Activated CD8-positive, alpha-beta memory T cell treated with anti-CD3 and anti-CD28 coated beads for 4 hours (primary cell): ENCODE data around the gene TMEM51.

ENCODE experiments used
- DNase-seq, 2 donors: peaks; one replicate each; pipeline ENCODE4 v3.0.0-alpha.2; 2020; ENCODE audit warnings: low read depth in 2 of 2

The TMEM51 gene, protein sequence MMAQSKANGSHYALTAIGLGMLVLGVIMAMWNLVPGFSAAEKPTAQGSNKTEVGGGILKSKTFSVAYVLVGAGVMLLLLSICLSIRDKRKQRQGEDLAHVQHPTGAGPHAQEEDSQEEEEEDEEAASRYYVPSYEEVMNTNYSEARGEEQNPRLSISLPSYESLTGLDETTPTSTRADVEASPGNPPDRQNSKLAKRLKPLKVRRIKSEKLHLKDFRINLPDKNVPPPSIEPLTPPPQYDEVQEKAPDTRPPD

GRCh38 chr1:15153184-15153841 lies at the start of gene TMEM51:
TSS of gene TMEM51 (plus strand) at chr1:15153747. CDS start at chr1:15215088, 61,341 bp downstream.
- DNase-seq = no peak

- DNase-seq = no peak
Measured at GRCh38 chr1:15103906-15104305, 49.6 kb upstream of the TMEM51 start.

GRCh38 chr1:15104768-15105167 lies 48.8 kb upstream of the TMEM51 start:
- DNase-seq = no peak

DNA sequence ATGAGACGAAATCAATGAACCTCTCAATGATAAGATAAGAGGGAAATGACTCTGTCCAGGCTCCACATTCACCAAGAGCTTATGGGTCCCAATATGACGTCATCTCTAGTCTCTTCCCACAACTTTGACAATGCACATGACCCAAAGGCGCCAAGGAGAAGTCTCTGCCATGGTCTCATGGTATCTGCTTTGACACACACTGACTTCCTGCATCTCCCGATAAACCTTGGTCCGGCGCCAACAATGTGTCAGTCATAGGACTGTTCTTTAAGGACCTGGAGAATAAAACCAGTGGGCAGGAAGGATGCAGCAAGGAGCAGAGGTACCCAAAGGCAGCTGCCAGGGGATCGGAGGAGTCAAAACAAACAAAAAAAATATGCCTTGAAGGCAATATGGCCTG lies 46.9 kb upstream of the TMEM51 start:
- no peak for DNase-seq

DNA sequence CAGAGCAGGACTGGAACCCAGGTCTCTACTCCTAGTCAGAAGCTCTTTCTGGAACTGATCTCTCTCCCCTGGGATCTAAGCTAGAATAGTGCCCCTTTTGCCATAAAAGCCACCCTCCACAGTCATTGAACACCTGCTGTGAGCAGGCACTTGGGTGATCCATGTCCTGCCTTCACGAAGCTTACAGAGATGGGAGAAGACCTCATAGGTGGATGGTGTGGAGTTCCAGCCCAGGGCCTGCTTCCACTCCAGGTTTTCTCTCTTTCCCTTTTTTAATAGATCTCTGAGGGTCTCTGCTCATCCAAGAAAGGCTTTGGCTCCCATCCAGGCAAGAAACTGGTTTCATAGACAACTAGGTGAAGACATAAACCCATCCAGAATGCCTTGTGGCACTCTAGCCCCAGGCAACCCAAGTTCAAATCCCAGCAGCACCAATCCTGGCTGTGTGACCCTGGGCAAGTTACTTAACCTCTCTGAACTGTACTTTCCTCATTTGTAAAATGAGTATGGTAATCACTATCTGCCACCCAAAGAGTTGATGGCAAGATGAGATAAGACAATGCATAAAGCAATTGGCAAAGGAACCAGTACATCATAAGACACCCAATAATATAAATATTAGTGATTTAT lies 46.4 kb upstream of the TMEM51 start:
- no peak for DNase-seq

- DNase-seq = no peak
Measured at GRCh38 chr1:15107911-15108310, 45.6 kb upstream of the TMEM51 start.

DNA sequence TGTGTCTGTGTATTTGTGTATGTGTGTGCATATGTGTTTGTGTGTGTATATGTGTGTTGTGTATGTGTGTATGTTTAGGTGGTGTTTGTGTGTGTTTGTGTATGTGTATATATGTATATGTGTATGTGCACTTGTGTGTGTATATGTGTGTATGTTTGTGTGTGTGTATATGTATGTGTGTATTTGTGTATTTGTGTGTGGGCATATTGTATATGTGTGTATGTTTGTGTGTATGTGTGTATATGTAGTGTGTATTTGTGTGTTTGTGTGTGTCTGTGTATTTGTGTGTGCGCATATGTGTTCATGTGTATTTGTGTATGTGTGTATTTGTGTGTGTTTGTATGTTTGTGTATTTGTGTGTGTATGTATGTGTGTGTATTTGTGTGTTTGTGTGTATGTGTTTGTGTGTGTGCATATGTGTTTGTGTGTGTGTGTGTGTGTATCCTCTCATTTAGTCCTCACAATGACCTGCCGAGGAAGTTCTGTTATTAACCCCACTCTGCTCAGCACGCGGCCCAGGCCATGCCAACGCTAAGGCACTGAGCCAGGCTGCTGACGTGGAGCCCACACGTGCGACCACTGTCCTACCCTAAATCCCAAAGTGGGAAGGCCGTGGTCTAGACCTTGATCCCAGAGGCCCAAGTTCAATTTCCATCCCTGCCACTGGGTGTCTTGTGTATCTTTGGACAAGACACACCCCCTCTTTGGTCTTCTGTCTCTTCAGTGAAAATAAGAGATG lies 43.2 kb upstream of the TMEM51 start:
- no peak for DNase-seq

DNA sequence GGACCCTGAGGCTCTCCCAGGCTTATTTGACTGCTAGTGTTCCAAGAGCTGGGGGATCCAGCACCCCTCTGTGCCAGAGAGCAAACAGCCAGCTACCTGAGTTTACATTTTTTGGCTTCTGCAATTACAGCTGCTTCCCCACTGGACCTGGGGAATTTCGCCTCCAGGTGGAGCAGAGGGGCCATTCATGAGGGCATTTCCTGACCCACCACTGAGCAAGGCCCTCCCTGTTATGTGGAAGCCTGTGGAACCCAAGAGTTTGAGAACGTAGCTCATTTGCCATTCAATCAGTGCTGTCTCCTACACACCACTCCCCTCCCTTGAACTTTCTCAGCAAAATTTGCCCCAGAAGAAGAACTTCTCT lies 42.7 kb upstream of the TMEM51 start:
- no peak for DNase-seq

DNA sequence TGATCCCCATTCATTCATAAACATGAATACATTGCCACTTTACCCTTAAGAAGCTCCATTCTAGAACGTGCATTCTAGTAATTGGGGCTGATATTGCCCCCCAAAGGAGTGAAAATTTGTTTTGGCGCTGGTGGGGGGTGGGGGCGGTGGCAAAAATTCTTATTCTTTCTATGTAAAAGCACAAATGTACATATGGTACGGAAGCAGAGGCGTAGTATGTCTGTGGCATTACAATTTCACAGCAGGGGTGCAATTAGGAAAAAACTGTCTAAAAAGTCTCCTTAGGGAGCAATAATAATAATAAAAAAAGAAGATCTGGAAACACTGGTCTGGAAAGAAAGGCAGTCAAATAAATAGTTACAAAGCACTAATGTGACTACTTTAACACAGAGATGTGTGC lies 40.4 kb upstream of the TMEM51 start:
- DNase-seq = no peak

- no peak for DNase-seq
Measured at GRCh38 chr1:15114884-15115283, 38.7 kb upstream of the TMEM51 start.

GRCh38 chr1:15115542-15116330 lies 37.8 kb upstream of the TMEM51 start:
- DNase-seq = no peak

GRCh38 chr1:15116966-15117365 lies 36.6 kb upstream of the TMEM51 start:
- DNase-seq = no peak

DNA sequence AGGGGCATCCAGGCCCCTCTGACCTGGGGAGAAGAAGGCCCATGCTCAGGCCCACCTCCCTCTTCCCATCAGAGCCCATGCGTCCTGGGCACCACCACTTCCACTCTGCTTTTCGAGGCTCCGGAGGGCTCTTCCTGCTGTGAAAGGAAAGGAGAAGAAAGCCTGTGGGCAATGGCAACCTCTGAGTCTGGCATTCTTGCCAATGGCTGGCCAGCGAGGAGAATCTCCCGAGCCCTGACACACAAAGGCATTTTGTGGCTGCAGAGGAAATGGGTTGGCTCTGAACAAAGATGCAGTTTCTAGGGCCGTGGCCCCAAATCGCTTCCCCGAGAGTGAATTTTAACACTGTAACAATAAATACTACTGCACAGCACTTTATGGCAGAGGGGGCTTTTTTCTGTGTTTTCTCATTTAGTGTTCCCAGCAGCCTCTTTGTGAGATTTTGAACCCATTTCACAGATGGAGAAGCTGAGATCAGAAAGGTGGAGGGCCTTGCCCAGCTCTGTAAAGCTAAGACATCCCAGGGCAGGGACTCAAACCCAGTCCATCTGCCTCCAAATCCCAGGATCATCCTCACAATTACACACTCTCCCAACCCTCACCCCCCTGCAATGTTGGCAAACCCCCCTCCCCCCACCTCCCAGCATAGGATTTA lies 35.7 kb upstream of the TMEM51 start:
- no peak for DNase-seq

DNA sequence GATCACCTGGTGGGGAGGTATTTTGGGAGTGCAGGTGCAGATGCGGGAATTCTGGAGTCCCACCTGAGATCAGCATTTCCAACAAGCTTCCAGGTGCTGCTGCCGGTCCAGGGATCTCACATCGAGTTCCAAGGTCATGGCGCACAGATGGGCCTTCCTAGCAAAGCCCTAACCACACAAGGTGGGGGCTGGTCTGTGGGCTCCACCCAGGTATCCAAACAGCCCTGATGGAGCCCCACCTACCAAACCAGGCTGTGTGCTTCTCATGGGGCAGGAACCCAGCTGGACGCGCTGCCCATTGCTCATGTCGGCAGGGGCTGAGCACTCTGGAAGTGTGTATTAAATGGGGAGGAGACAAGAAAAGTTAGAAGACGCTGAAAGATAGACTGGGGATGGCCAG lies 35.0 kb upstream of the TMEM51 start:
- DNase-seq = no peak

DNA sequence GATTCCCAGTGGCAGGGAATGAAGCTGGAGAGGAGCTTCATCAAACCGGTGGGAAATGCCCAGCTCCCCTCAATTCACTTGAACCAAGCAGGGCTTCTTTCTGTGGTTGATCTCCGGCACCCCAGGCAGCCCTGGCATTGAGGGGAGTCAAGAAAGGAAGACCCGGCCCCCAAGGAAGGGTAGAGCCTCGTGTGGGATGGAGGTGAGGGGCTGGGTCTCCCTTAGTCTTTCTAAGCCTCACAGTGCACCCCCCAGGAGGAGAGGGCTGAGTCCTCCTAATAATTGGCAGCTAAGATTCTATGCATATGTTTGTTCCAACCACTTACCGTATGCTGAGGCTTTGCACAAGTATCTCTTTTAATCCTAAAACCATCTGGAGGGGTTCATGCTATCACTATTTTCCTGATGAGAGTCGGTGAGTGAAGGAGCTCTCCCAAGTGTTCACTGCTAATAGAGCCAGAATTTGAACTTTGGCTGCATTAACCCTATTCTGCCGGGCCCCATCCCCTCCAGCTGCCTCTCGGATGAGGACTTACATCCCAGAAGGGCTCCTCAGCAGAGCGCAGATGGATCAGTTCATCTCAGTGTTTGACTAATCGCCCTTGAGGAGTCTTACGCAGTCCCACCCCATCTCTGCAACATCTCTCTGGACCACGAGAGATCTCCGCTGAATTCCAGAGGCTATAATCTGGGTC lies 33.1 kb upstream of the TMEM51 start:
- no peak for DNase-seq

- no peak for DNase-seq
Measured at GRCh38 chr1:15122331-15122730, 31.2 kb upstream of the TMEM51 start.

DNA sequence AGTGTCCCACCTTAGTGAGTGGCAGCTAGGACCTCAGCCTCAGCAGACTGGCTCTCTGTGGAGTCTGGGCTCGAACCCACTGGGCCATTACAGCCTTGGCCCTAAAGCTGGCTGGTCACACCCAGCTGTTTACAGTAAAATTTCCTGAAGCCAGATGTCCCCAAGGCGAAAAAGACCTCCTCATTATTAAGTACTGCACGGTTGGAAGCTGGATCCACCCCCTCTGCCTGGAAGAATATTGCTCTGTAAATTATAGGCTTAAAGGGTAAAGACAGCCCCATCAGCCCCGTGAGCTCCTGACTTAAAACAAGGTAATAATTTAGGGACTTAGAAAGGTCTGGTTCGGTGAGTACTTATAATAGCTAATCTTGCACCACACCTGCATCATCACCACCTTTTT lies 30.3 kb upstream of the TMEM51 start:
- no peak for DNase-seq

DNA sequence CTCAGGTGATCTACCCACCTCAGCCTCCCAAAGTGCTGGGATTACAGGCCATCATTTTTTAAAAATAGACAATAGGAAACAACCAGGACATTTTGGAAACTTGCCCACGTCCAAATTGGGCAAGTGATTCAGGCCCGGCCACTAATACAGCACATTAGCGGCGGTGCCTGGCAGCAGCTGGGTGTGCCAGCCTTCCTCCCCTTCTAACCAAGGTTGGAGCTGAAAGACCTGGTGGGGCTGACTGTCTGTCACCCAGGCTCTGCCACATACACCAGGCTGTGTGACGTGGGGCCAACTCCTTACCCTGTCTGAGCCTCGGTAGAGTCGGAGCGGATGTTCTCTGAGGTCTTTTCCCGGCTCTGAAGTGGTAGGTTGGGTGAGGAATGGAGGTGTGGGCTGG lies 29.6 kb upstream of the TMEM51 start:
- DNase-seq = no peak

DNA sequence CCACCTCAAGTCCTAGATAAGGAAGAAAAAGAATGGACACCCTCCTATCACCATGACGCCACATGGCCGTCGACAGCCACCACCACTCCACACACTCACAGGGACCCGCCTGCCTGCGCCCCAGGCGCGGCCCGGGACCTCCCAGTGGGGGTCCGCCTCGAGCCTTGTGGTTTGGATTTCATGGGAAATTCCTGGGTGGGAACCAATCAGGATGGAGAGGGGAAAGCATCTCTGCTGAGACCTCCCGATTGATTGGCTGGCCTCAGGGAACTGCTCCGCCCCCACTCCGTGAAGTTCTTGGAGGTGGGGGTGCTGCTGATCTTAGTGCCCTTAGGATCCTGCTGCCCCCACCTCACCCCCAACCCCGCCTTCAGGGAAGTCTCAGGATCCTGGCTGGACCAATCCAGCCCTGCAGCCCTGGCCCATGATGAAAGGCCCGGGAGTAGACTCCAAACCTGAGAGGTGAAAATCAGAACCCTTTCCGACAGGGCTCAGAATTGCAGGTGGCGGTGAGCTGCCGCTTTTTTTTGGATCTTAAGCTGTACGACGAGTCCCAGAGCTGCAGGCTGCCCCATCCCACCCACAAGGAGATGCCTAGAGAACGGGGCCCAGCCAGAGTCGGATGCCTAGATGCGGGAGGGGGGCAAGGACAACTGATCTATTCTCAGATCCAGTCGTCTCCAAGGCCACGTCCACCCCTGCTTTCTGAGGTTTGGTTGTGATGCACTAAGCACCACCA lies 29.0 kb upstream of the TMEM51 start:
- no peak for DNase-seq
